ENCODE data around the gene LHCGR.
"Not testable (repeated sequence)": the region's sequence is repeated elsewhere in the genome, so short reads cannot be mapped to it uniquely, and the experiment has no call there.

LHCGR gene

GRCh38 chr2:48709096-48710034 is 46.2 kb downstream of the LHCGR start:
- H3K27ac ChIP-seq (ENCODE audit: extremely low read depth, low read depth, low read length): no peak overlapping the region
- POLR2A ChIA-PET: no interaction called here
- no peak overlapping the region for H3K4me3 ChIP-seq (ENCODE audit: low read depth, low read length)
- TF ChIP-seq IKZF3 (tag by site-specific recombination; IDR thresholded peaks at IDR 0.05): no peak
- no peak for TF ChIP-seq ZNF677 (tag by site-specific recombination; IDR thresholded peaks at IDR 0.05)
- TF ChIP-seq ZNF670 (tag by site-specific recombination; IDR thresholded peaks at IDR 0.05; ENCODE audit: low read depth): no peak
- no peak for TF ChIP-seq ZNF629 (tag by site-specific recombination; IDR thresholded peaks at IDR 0.05)
- no peak for TF ChIP-seq ZNF837 (tag by site-specific recombination; IDR thresholded peaks at IDR 0.05)
- TF ChIP-seq PRDM1 (tag by site-specific recombination; IDR thresholded peaks at IDR 0.05): no peak
- TF ChIP-seq ZNF518A (tag by site-specific recombination; conservative IDR thresholded peaks at IDR 0.05; ENCODE audit: low read depth): no peak
- no peak for TF ChIP-seq ZXDB (tag by site-specific recombination; IDR thresholded peaks at IDR 0.05)
- TF ChIP-seq ZNF416 (tag by site-specific recombination; IDR thresholded peaks at IDR 0.05): no peak
- TF ChIP-seq ZNF341 (tag by site-specific recombination; IDR thresholded peaks at IDR 0.05; ENCODE audit: low read depth): no peak
- no peak for TF ChIP-seq ZNF707 (tag by site-specific recombination; IDR thresholded peaks at IDR 0.05)
- no peak for TF ChIP-seq ZBTB20 (tag by site-specific recombination; IDR thresholded peaks at IDR 0.05)
- TF ChIP-seq ZSCAN18 (tag by site-specific recombination; IDR thresholded peaks at IDR 0.05): no peak
- no peak for TF ChIP-seq ZNF16 (tag by site-specific recombination; IDR thresholded peaks at IDR 0.05; ENCODE audit: low read depth)
- no peak for TF ChIP-seq ZFP41 (tag by site-specific recombination; IDR thresholded peaks at IDR 0.05; ENCODE audit: borderline replicate concordance)
- no peak for TF ChIP-seq GLI2 (tag by site-specific recombination; IDR thresholded peaks at IDR 0.05; ENCODE audit: borderline replicate concordance, low read depth)
- TF ChIP-seq HOXD13 (CRISPR knock-in tag; IDR thresholded peaks at IDR 0.05; ENCODE audit: borderline replicate concordance): no peak
- CTCF ChIA-PET: interaction anchor here (0.7 kb wide), 1 partner anchor 68 kb away, joined by 5 read pairs; no protein-coding TSS in a partner anchor
- no peaks in the 10 kb centered on the region for H3K9me3 ChIP-seq (ENCODE audit: control insufficient read depth, insufficient read depth, low read depth, low read length)
- no peaks in the 10 kb centered on the region for H3K4me1 ChIP-seq (ENCODE audit: control insufficient read depth, insufficient read depth, low read length)
- H3K36me3 ChIP-seq (ENCODE audit: control insufficient read depth in 2 of 2, insufficient read depth in 1 of 2, low read length in 2 of 2): no peaks in the 10 kb centered on the region

GRCh38 chr2:48707466-48707865 is 48.1 kb downstream of the LHCGR start:
- no peaks in the 10 kb centered on the region for H3K36me3 ChIP-seq (ENCODE audit: control insufficient read depth in 2 of 2, insufficient read depth in 1 of 2, low read length in 2 of 2)
- POLR2A ChIA-PET: no interaction called here
- no peak overlapping the region for H3K27ac ChIP-seq (ENCODE audit: extremely low read depth, low read depth, low read length)
- CTCF ChIA-PET: interaction anchor here (0.6 kb wide), 1 partner anchor 104 kb away, joined by 4 read pairs; no protein-coding TSS in a partner anchor
- TF ChIP-seq ZNF350 (tag by site-specific recombination; IDR thresholded peaks at IDR 0.05) (no peak), ZNF777 (tag by site-specific recombination; IDR thresholded peaks at IDR 0.05; ENCODE audit: borderline replicate concordance) (no peak), ZSCAN5A (tag by site-specific recombination; IDR thresholded peaks at IDR 0.05) (no peak), ZNF791 (tag by site-specific recombination; IDR thresholded peaks at IDR 0.05) (no peak), REPIN1 (tag by site-specific recombination; IDR thresholded peaks at IDR 0.05; ENCODE audit: low read depth) (no peak), ZFHX2 (tag by site-specific recombination; conservative IDR thresholded peaks at IDR 0.05) (peak; percentile 43; the same call in 1 of the 2 replicates)
- no peaks in the 10 kb centered on the region for H3K4me1 ChIP-seq (ENCODE audit: control insufficient read depth, insufficient read depth, low read length)
- H3K9me3 ChIP-seq (ENCODE audit: control insufficient read depth, insufficient read depth, low read depth, low read length): no peaks in the 10 kb centered on the region
- no peak overlapping the region for H3K4me3 ChIP-seq (ENCODE audit: low read depth, low read length)

GRCh38 chr2:48703621-48704020 is 51.9 kb downstream of the LHCGR start:
- POLR2A ChIA-PET; H3K27ac ChIP-seq (ENCODE audit: extremely low read depth, low read depth, low read length); H3K4me1 ChIP-seq (ENCODE audit: control insufficient read depth, insufficient read depth, low read length); H3K4me3 ChIP-seq (ENCODE audit: low read depth, low read length); H3K36me3 ChIP-seq (ENCODE audit: control insufficient read depth in 2 of 2, insufficient read depth in 1 of 2, low read length in 2 of 2); H3K9me3 ChIP-seq (ENCODE audit: control insufficient read depth, insufficient read depth, low read depth, low read length): not testable (repeated sequence)
- CTCF ChIA-PET: interaction anchor here (0.6 to 0.7 kb wide), 2 partner anchors 17 to 21 kb away, joined by 3 read pairs; no protein-coding TSS in a partner anchor

All from HEK293 (cell line).